ENCODE data around the gene PLAC9. TPM values are rescaled to one million over a fixed set of nuclear protein-coding genes. Genes with fewer than 3 reads are reported as not detected.
A peak's percentile ranks its signal among the peaks of the same experiment; 100 is the strongest.

The PLAC9 gene
- total and polyA plus RNA-seq, 2 experiments from 2014 or later = 1.1 to 11.0 TPM

- H3K4me1 ChIP-seq (ENCODE audit: insufficient read depth) = peaks cover 9% of the 10 kb centered on the region; the same call in 1 of the 2 replicates
- H3K79me2 ChIP-seq (replicated peaks; ENCODE audit: insufficient read depth) = no peaks in the 10 kb centered on the region
- no peaks in the 10 kb centered on the region; the same call in 1 of the 2 replicates for H4K20me1 ChIP-seq (replicated peaks; ENCODE audit: insufficient read depth)
- H3K36me3 ChIP-seq (ENCODE audit: insufficient read depth) = no peaks in the 10 kb centered on the region
- no peak overlapping the region for H3K27ac ChIP-seq (ENCODE audit: low read depth)
- H3K9me2 ChIP-seq (ENCODE audit: insufficient read depth) = no peaks in the 10 kb centered on the region
- Mint-ChIP-seq H3K27ac (peak overlapping the region; percentile 80), H3K9me3 (no peaks in the 10 kb centered on the region), H3K27me3 (ENCODE audit: insufficient read depth, low read depth, poor library complexity) (peaks cover 6% of the 10 kb centered on the region), H3K4me1 (peaks cover 16% of the 10 kb centered on the region), H3K36me3 (ENCODE audit: low read depth) (peaks cover 35% of the 10 kb centered on the region), H3K4me3 (no peak overlapping the region)
- DNase-seq (ENCODE audit: low spot score) (no peak), ATAC-seq (no peak)
- H2AFZ ChIP-seq = no peak overlapping the region
- no peak overlapping the region for H3K4me3 ChIP-seq
- H3K27me3 ChIP-seq (ENCODE audit: insufficient read depth) = no peaks in the 10 kb centered on the region
- TF ChIP-seq EZH2phosphoT487 (IDR thresholded peaks at IDR 0.05; ENCODE audit: unreplicated experiment) = no peak
- no peak for TF ChIP-seq JUNB (IDR thresholded peaks at IDR 0.05; ENCODE audit: unreplicated experiment)
- no peak for TF ChIP-seq ETS1 (IDR thresholded peaks at IDR 0.05)
- no peak for TF ChIP-seq POLR2AphosphoS5 (IDR thresholded peaks at IDR 0.05; ENCODE audit: low read depth)
- TF ChIP-seq, protein P1, sequence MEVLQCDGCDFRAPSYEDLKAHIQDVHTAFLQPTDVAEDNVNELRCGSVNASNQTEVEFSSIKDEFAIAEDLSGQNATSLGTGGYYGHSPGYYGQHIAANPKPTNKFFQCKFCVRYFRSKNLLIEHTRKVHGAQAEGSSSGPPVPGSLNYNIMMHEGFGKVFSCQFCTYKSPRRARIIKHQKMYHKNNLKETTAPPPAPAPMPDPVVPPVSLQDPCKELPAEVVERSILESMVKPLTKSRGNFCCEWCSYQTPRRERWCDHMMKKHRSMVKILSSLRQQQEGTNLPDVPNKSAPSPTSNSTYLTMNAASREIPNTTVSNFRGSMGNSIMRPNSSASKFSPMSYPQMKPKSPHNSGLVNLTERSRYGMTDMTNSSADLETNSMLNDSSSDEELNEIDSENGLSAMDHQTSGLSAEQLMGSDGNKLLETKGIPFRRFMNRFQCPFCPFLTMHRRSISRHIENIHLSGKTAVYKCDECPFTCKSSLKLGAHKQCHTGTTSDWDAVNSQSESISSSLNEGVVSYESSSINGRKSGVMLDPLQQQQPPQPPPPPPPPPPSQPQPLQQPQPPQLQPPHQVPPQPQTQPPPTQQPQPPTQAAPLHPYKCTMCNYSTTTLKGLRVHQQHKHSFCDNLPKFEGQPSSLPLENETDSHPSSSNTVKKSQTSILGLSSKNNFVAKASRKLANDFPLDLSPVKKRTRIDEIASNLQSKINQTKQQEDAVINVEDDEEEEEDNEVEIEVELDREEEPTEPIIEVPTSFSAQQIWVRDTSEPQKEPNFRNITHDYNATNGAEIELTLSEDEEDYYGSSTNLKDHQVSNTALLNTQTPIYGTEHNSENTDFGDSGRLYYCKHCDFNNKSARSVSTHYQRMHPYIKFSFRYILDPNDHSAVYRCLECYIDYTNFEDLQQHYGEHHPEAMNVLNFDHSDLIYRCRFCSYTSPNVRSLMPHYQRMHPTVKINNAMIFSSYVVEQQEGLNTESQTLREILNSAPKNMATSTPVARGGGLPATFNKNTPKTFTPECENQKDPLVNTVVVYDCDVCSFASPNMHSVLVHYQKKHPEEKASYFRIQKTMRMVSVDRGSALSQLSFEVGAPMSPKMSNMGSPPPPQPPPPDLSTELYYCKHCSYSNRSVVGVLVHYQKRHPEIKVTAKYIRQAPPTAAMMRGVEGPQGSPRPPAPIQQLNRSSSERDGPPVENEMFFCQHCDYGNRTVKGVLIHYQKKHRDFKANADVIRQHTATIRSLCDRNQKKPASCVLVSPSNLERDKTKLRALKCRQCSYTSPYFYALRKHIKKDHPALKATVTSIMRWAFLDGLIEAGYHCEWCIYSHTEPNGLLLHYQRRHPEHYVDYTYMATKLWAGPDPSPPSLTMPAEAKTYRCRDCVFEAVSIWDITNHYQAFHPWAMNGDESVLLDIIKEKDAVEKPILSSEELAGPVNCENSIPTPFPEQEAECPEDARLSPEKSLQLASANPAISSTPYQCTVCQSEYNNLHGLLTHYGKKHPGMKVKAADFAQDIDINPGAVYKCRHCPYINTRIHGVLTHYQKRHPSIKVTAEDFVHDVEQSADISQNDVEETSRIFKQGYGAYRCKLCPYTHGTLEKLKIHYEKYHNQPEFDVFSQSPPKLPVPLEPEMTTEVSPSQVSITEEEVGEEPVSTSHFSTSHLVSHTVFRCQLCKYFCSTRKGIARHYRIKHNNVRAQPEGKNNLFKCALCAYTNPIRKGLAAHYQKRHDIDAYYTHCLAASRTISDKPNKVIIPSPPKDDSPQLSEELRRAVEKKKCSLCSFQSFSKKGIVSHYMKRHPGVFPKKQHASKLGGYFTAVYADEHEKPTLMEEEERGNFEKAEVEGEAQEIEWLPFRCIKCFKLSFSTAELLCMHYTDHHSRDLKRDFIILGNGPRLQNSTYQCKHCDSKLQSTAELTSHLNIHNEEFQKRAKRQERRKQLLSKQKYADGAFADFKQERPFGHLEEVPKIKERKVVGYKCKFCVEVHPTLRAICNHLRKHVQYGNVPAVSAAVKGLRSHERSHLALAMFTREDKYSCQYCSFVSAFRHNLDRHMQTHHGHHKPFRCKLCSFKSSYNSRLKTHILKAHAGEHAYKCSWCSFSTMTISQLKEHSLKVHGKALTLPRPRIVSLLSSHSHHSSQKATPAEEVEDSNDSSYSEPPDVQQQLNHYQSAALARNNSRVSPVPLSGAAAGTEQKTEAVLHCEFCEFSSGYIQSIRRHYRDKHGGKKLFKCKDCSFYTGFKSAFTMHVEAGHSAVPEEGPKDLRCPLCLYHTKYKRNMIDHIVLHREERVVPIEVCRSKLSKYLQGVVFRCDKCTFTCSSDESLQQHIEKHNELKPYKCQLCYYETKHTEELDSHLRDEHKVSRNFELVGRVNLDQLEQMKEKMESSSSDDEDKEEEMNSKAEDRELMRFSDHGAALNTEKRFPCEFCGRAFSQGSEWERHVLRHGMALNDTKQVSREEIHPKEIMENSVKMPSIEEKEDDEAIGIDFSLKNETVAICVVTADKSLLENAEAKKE (CRISPR knock-in tag; IDR thresholded peaks at IDR 0.05) = no peak
- TF ChIP-seq NANOG (IDR thresholded peaks at IDR 0.05; ENCODE audit: borderline replicate concordance) = no peak
- TF ChIP-seq EZH2 (IDR thresholded peaks at IDR 0.05; ENCODE audit: low read depth, unreplicated experiment) = no peak
- no peak for TF ChIP-seq ZNF331 (CRISPR knock-in tag; IDR thresholded peaks at IDR 0.05; ENCODE audit: low read depth)
- no peak for TF ChIP-seq CTCF (conservative IDR thresholded peaks at IDR 0.05; ENCODE audit: low read depth in 2 of 2)
- TF ChIP-seq CREB1 (CRISPR knock-in tag; IDR thresholded peaks at IDR 0.05; ENCODE audit: low read depth) = no peak
- TF ChIP-seq ZNF114 (CRISPR knock-in tag; IDR thresholded peaks at IDR 0.05) = no peak
- TF ChIP-seq STAT1 (IDR thresholded peaks at IDR 0.05; ENCODE audit: unreplicated experiment) = no peak
- no peak for TF ChIP-seq REST (IDR thresholded peaks at IDR 0.05; ENCODE audit: unreplicated experiment)
- H3K4me2 ChIP-seq = no peak overlapping the region
- H3F3A ChIP-seq (replicated peaks; ENCODE audit: low read depth) = no peaks in the 10 kb centered on the region
These were observed 28.1 kb downstream of the PLAC9 start for GRCh38 chr10:80160361-80161320.
